Measurements from ENCODE around the gene GANC.

Gene GANC

DNA sequence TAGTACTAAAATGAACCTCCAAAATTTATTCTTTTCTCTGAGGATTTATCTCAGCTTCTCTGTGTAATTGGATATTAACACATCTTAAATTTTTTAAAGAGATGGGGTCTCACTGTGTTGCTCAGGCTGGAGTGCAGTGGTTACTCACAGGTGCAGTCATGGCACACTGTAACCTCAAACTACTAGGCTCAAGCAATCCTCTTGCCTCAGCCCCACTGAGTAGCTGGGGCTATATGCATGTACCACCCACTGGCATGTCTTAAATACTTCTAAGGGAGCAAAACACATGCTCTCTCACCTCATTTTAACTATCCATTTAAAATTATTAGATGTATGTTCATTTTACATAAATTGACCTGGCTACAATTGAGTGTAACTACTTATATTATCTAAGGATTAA, 11.6 kb downstream of the GANC start:
- no peaks in the 10 kb centered on the region for H3K9me3 ChIP-seq (ENCODE audit: insufficient read depth, low read depth, low read length)
- H3F3A ChIP-seq (ENCODE audit: low read depth): no peaks in the 10 kb centered on the region
- H3K36me3 ChIP-seq (ENCODE audit: insufficient read depth, low read length): no peaks in the 10 kb centered on the region
- no peaks in the 10 kb centered on the region for H3K79me2 ChIP-seq (ENCODE audit: insufficient read depth, low read length)
- H3K9ac ChIP-seq (ENCODE audit: low read depth, low read length, poor library complexity, severe bottlenecking): no peak overlapping the region
- H2AFZ ChIP-seq (ENCODE audit: low read length): no peak overlapping the region
- H3K27me3 ChIP-seq (ENCODE audit: insufficient read depth, low read length, poor library complexity, severe bottlenecking): no peaks in the 10 kb centered on the region
- no peaks in the 10 kb centered on the region for H4K20me1 ChIP-seq (ENCODE audit: insufficient read depth, low read length, poor library complexity, severe bottlenecking)
- H3K9me2 ChIP-seq (replicated peaks; ENCODE audit: low read depth, low read length): no peaks in the 10 kb centered on the region
- no peak for TF ChIP-seq EZH2phosphoT487 (IDR thresholded peaks at IDR 0.05; ENCODE audit: borderline replicate concordance)
- TF ChIP-seq, protein P1, sequence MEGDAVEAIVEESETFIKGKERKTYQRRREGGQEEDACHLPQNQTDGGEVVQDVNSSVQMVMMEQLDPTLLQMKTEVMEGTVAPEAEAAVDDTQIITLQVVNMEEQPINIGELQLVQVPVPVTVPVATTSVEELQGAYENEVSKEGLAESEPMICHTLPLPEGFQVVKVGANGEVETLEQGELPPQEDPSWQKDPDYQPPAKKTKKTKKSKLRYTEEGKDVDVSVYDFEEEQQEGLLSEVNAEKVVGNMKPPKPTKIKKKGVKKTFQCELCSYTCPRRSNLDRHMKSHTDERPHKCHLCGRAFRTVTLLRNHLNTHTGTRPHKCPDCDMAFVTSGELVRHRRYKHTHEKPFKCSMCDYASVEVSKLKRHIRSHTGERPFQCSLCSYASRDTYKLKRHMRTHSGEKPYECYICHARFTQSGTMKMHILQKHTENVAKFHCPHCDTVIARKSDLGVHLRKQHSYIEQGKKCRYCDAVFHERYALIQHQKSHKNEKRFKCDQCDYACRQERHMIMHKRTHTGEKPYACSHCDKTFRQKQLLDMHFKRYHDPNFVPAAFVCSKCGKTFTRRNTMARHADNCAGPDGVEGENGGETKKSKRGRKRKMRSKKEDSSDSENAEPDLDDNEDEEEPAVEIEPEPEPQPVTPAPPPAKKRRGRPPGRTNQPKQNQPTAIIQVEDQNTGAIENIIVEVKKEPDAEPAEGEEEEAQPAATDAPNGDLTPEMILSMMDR (conservative IDR thresholded peaks at IDR 0.05; ENCODE audit: low read length): no peak
- H3K4me3 ChIP-seq (ENCODE audit: low read length, poor library complexity, severe bottlenecking): no peak overlapping the region
- no peaks in the 10 kb centered on the region for H3K4me1 ChIP-seq (ENCODE audit: insufficient read depth, low read length, poor library complexity, severe bottlenecking)
- no peak overlapping the region for H3K4me2 ChIP-seq (ENCODE audit: low read depth, low read length, poor library complexity, severe bottlenecking)

DNA sequence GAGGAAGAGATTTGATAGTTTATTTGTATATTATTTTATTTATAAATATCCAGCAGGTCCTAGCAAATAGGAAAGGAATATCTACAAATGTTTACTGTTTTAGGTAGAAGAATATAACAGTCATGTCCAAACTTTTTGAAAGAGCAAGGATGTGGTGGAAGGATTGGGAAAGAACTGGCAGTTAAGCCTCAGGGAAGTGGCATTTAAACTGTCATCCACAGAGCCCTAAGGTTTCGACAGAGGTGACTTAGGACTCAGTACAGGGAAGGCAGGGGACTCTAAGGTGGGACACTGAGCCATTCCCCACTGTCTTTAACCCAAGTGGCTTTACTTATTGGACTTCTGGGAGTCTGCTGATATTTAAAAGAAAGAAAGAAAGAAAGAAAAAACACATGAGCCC, 12.0 kb downstream of the GANC start:
- Histone ChIP-seq H3K9ac (ENCODE audit: low read depth, low read length, poor library complexity, severe bottlenecking) (no peak overlapping the region), H4K20me1 (ENCODE audit: insufficient read depth, low read length, poor library complexity, severe bottlenecking) (no peaks in the 10 kb centered on the region), H3K4me2 (ENCODE audit: low read depth, low read length, poor library complexity, severe bottlenecking) (no peak overlapping the region), H3K9me3 (ENCODE audit: insufficient read depth, low read depth, low read length) (no peaks in the 10 kb centered on the region), H3K4me3 (ENCODE audit: low read length, poor library complexity, severe bottlenecking) (no peak overlapping the region), H2AFZ (ENCODE audit: low read length) (no peak overlapping the region), H3K9me2 (replicated peaks; ENCODE audit: low read depth, low read length) (no peaks in the 10 kb centered on the region), H3K36me3 (ENCODE audit: insufficient read depth, low read length) (no peaks in the 10 kb centered on the region), H3F3A (ENCODE audit: low read depth) (no peaks in the 10 kb centered on the region), H3K27me3 (ENCODE audit: insufficient read depth, low read length, poor library complexity, severe bottlenecking) (no peaks in the 10 kb centered on the region), H3K4me1 (ENCODE audit: insufficient read depth, low read length, poor library complexity, severe bottlenecking) (no peaks in the 10 kb centered on the region), H3K79me2 (ENCODE audit: insufficient read depth, low read length) (no peaks in the 10 kb centered on the region)
- TF ChIP-seq, protein P1 (conservative IDR thresholded peaks at IDR 0.05; ENCODE audit: low read length): no peak
- no peak for TF ChIP-seq EZH2phosphoT487 (IDR thresholded peaks at IDR 0.05; ENCODE audit: borderline replicate concordance)

DNA sequence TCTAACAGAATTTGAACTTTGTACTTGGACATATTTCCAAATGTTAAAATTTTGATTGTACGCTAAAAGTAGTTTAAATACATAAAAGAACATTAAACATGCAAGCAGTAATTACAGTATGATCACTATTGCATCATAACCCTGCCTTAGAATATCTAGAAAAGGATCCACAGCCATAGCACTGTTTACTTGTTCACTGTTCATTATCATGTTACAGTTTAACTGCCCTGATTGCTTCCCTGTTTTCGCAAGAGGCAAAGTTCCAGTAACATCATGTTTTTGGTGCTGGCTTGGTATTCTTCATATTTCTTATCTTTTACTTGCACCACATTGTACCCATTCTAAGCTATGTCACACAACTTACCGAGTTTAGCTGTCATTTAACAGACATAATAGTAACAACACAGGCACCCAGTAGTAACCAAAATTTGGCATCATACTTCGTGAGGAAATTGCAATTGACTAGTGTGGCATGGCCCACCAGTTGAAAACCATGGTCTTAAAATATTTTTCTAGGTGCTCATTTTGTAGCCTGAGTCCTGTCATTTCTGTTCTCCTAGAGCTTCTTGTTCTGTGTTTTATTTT, 13.5 kb downstream of the GANC start:
- no peaks in the 10 kb centered on the region for H3K9me3 ChIP-seq (ENCODE audit: insufficient read depth, low read depth, low read length)
- H4K20me1 ChIP-seq (ENCODE audit: insufficient read depth, low read length, poor library complexity, severe bottlenecking): no peaks in the 10 kb centered on the region
- H3K4me2 ChIP-seq (ENCODE audit: low read depth, low read length, poor library complexity, severe bottlenecking): no peak overlapping the region
- no peaks in the 10 kb centered on the region for H3K36me3 ChIP-seq (ENCODE audit: insufficient read depth, low read length)
- H3K79me2 ChIP-seq (ENCODE audit: insufficient read depth, low read length): no peaks in the 10 kb centered on the region
- no peak overlapping the region for H2AFZ ChIP-seq (ENCODE audit: low read length)
- no peaks in the 10 kb centered on the region for H3K27me3 ChIP-seq (ENCODE audit: insufficient read depth, low read length, poor library complexity, severe bottlenecking)
- no peak for TF ChIP-seq EZH2phosphoT487 (IDR thresholded peaks at IDR 0.05; ENCODE audit: borderline replicate concordance)
- TF ChIP-seq, protein P1 (conservative IDR thresholded peaks at IDR 0.05; ENCODE audit: low read length): no peak
- no peak overlapping the region for H3K9ac ChIP-seq (ENCODE audit: low read depth, low read length, poor library complexity, severe bottlenecking)
- H3K4me3 ChIP-seq (ENCODE audit: low read length, poor library complexity, severe bottlenecking): no peak overlapping the region
- no peaks in the 10 kb centered on the region for H3F3A ChIP-seq (ENCODE audit: low read depth)
- H3K9me2 ChIP-seq (replicated peaks; ENCODE audit: low read depth, low read length): no peaks in the 10 kb centered on the region
- no peaks in the 10 kb centered on the region for H3K4me1 ChIP-seq (ENCODE audit: insufficient read depth, low read length, poor library complexity, severe bottlenecking)
